ENCODE data around the gene TNNT1.
A peak's percentile ranks its signal among the peaks of the same experiment; 100 is the strongest.

TNNT1 gene

GRCh38 chr19:55149078-55150003, at the start of gene TNNT1:
Gene TNNT1 (minus strand): TSS chr19:55149206. CDS start chr19:55147157, 2,049 bp downstream.
- no peak for TF ChIP-seq Cebpa-rat (IDR thresholded peaks at IDR 0.05)
- 0 out of 2 replicates have a peak, but pooled peaks cover 7% of the 10 kb centered on the region for H3K36me3 ChIP-seq
- no peak within 1 kb of the TSS for H3K4me3 ChIP-seq
- H3K9me3 ChIP-seq: no peaks in the 10 kb centered on the region
- peak within 1 kb of the TSS; percentile 37 for H3K4me2 ChIP-seq
- H3K4me1 ChIP-seq: peaks cover 66% of the 10 kb centered on the region
- no peak within 1 kb of the TSS for H3K27ac ChIP-seq
- no peaks in the 10 kb centered on the region for H4K20me1 ChIP-seq
- H3K9ac ChIP-seq: no peak within 1 kb of the TSS
- H3K27me3 ChIP-seq: no peaks in the 10 kb centered on the region

GRCh38 chr19:55198651-55199050, 49.6 kb upstream of the TNNT1 start:
- no peak for TF ChIP-seq Cebpa-rat (IDR thresholded peaks at IDR 0.05)
- Histone ChIP-seq H3K4me3 (no peak overlapping the region), H3K36me3 (no peaks in the 10 kb centered on the region), H3K4me1 (peaks cover 7% of the 10 kb centered on the region; the same call in 1 of the 2 replicates), H3K27me3 (no peaks in the 10 kb centered on the region), H4K20me1 (no peaks in the 10 kb centered on the region), H3K9ac (no peak overlapping the region), H3K9me3 (no peaks in the 10 kb centered on the region), H3K4me2 (no peak overlapping the region), H3K27ac (no peak overlapping the region)

GRCh38 chr19:55197528-55197927, 48.5 kb upstream of the TNNT1 start:
- no peaks in the 10 kb centered on the region for H3K27me3 ChIP-seq
- no peak overlapping the region for H3K4me3 ChIP-seq
- TF ChIP-seq Cebpa-rat (IDR thresholded peaks at IDR 0.05): no peak
- H3K9ac ChIP-seq: no peak overlapping the region
- no peak overlapping the region for H3K27ac ChIP-seq
- no peaks in the 10 kb centered on the region for H3K36me3 ChIP-seq
- no peak overlapping the region for H3K4me2 ChIP-seq
- no peaks in the 10 kb centered on the region for H3K4me1 ChIP-seq
- H4K20me1 ChIP-seq: no peaks in the 10 kb centered on the region
- no peaks in the 10 kb centered on the region for H3K9me3 ChIP-seq

- TF ChIP-seq Cebpa-rat (IDR thresholded peaks at IDR 0.05): no peak
- Histone ChIP-seq H3K36me3 (no peaks in the 10 kb centered on the region), H3K4me3 (no peak overlapping the region), H4K20me1 (no peaks in the 10 kb centered on the region), H3K9ac (no peak overlapping the region), H3K4me1 (no peaks in the 10 kb centered on the region), H3K27me3 (no peaks in the 10 kb centered on the region), H3K27ac (no peak overlapping the region), H3K4me2 (no peak overlapping the region), H3K9me3 (no peaks in the 10 kb centered on the region)
Observed at GRCh38 chr19:55196803-55197202, 47.8 kb upstream of the TNNT1 start.

DNA sequence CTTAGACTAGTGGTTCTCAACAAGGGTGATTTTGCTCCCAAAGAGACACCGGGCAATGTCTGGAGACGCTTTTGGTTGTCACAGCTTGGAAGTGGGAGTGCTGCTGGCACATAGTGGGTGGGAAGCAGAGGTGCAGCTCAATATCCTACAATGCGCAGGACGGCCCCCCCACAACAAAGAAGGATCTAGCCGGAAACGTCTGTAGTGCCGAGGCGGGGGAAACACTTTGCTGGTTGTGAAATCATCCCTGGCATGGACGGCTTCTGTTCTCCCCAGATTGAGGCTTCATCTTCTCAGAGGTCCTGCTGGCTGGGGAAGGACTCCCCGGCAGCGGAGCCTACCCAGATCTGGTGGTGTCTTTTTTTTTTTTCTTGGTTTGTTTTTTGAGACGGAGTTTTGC, 44.5 kb upstream of the TNNT1 start:
- no peaks in the 10 kb centered on the region for H4K20me1 ChIP-seq
- no peak overlapping the region for H3K4me2 ChIP-seq
- H3K36me3 ChIP-seq: no peaks in the 10 kb centered on the region
- H3K9ac ChIP-seq: no peak overlapping the region
- H3K9me3 ChIP-seq: no peaks in the 10 kb centered on the region
- H3K27me3 ChIP-seq: no peaks in the 10 kb centered on the region
- no peak for TF ChIP-seq Cebpa-rat (IDR thresholded peaks at IDR 0.05)
- H3K4me1 ChIP-seq: peaks cover 6% of the 10 kb centered on the region
- H3K4me3 ChIP-seq: no peak overlapping the region
- no peak overlapping the region for H3K27ac ChIP-seq

DNA sequence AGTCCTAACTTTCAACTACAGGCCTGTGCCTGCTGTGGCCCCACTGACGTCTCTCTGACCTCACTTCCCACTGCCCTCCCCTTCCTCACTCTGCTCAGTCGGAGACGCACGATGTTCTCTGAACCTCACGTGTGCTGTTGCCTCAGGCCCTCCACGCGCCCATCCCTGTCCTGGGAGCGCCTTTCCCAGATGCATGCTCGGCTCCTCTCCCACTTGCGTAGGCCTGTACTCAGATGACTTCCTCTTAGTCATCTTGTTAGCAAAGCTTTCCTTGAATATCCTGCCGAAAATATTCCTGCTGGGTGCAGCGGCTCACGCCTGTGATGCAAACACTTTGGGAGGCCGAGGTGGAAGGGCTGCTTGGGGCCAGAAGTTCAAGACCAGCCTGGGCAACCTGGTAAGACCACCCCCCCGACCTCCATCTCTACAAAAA, 40.4 kb upstream of the TNNT1 start:
- Histone ChIP-seq H3K4me1 (peaks cover 17% of the 10 kb centered on the region), H4K20me1 (no peaks in the 10 kb centered on the region), H3K4me3 (no peak overlapping the region), H3K36me3 (no peaks in the 10 kb centered on the region), H3K9me3 (no peaks in the 10 kb centered on the region), H3K27me3 (no peaks in the 10 kb centered on the region), H3K27ac (no peak overlapping the region), H3K4me2 (no peak overlapping the region), H3K9ac (no peak overlapping the region)
- no peak for TF ChIP-seq Cebpa-rat (IDR thresholded peaks at IDR 0.05)

- Histone ChIP-seq H3K27me3 (no peaks in the 10 kb centered on the region), H3K9ac (peak overlapping the region; percentile 54; the same call in 1 of the 2 replicates), H3K27ac (peak overlapping the region; percentile 43; the same call in 1 of the 2 replicates), H3K9me3 (no peaks in the 10 kb centered on the region), H3K4me2 (peak overlapping the region; percentile 74), H4K20me1 (no peaks in the 10 kb centered on the region), H3K4me1 (peaks cover 17% of the 10 kb centered on the region), H3K4me3 (no peak overlapping the region), H3K36me3 (no peaks in the 10 kb centered on the region)
- TF ChIP-seq Cebpa-rat (IDR thresholded peaks at IDR 0.05): no peak
Observed at GRCh38 chr19:55188625-55189024, 39.6 kb upstream of the TNNT1 start.

GRCh38 chr19:55186080-55186479, 37.1 kb upstream of the TNNT1 start:
- H3K4me2 ChIP-seq: no peak overlapping the region
- H3K27ac ChIP-seq: no peak overlapping the region
- no peaks in the 10 kb centered on the region for H3K36me3 ChIP-seq
- H3K27me3 ChIP-seq: peaks cover 17% of the 10 kb centered on the region; the same call in 1 of the 2 replicates
- peaks cover 6% of the 10 kb centered on the region; the same call in 1 of the 2 replicates for H4K20me1 ChIP-seq
- TF ChIP-seq Cebpa-rat (IDR thresholded peaks at IDR 0.05): no peak
- no peak overlapping the region for H3K9ac ChIP-seq
- H3K4me3 ChIP-seq: no peak overlapping the region
- no peaks in the 10 kb centered on the region for H3K9me3 ChIP-seq
- peaks cover 17% of the 10 kb centered on the region for H3K4me1 ChIP-seq

DNA sequence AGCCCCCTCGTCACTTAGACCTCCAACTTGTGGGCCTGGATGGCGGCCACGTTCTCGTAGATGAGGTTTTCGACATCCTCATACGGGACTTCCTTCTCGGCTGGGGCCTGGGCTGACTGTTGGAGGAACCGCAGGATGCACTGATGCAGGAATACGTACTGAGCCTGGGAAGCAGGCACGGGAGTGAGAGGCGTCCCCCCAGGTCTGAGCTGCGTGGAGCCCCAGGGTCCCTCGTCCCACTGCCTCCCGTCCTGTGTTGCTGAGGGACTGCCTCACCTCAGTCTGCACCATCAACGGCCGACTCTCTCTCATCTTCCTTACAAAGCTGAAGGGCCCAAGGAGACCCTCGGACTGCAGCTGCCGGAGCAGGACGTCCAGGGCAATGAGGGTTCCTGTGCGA, 32.7 kb upstream of the TNNT1 start:
- H3K27me3 ChIP-seq: peaks cover 27% of the 10 kb centered on the region

More for the DNA sequence above, 32.7 kb upstream of the TNNT1 start:
- peaks cover 24% of the 10 kb centered on the region for H3K4me1 ChIP-seq
- H4K20me1 ChIP-seq: peaks cover 24% of the 10 kb centered on the region
- H3K4me2 ChIP-seq: no peak overlapping the region
- H3K9ac ChIP-seq: no peak overlapping the region
- H3K36me3 ChIP-seq: no peaks in the 10 kb centered on the region
- no peak overlapping the region for H3K4me3 ChIP-seq
- no peak overlapping the region for H3K27ac ChIP-seq
- no peak for TF ChIP-seq Cebpa-rat (IDR thresholded peaks at IDR 0.05)
- H3K9me3 ChIP-seq: no peaks in the 10 kb centered on the region

Measured in BLaER1 (cell line).